H1 (cell line): Measurements from ENCODE around the gene CREB3. TPM values are rescaled to one million over a fixed set of nuclear protein-coding genes. Genes with fewer than 3 reads are reported as not detected.

Experiments
- ATF2 ChIP-seq: IDR thresholded peaks from 2 replicates; pipeline ENCODE4 v1.6.1; 2012; ENCODE audit warnings: low read length, inconsistent platforms
- RFX5 ChIP-seq: IDR thresholded peaks from 2 replicates; pipeline ENCODE4 v1.6.1; 2011; ENCODE audit warnings: low read depth, low read length, improper control_type of control experiment, borderline replicate concordance
- SP1 ChIP-seq: IDR thresholded peaks from 2 replicates; pipeline ENCODE4 v1.6.1; 2011; ENCODE audit warnings: low read depth, low read length
- ZNF274 ChIP-seq: IDR thresholded peaks from 2 replicates; pipeline ENCODE4 v1.7.0; 2012; ENCODE audit warnings: low read length, borderline replicate concordance; ENCODE audit errors: extremely low read depth
- polyA plus RNA-seq, 7 experiments: library from polyadenylated mRNA; depleted of rRNA in 3 of 7; stranded (reverse) in 5 of 7; unstranded in 2 of 7; fragments of >200 nt in 5 of 7; fragments of 200-250 nt in 2 of 7; gene quantifications; 1 replicate in 5 of 7; 2 replicates in 1 of 7; 4 replicates in 1 of 7; pipeline versions ENCODE4 v1.2.1 to v1.2.3, GENCODE V29; 2011 to 2013; ENCODE audit warnings: missing spikeins in 2 of 7, mixed read lengths in 2 of 7
- total RNA-seq: library from RNA; stranded (reverse); fragmentation: NEBNext Ultra II Directional; extraction: Animal tissue kit (Norgen Biotek cat#: 25700); gene quantifications from 2 replicates; pipeline ENCODE4 v1.2.1, GENCODE V29; 2021

The CREB3 gene
- total and polyA plus RNA-seq, 2 of the 8 experiments (the other 6 are each of a cell fraction or from before 2014, with no cell fraction given) = 24.4 to 25.7 TPM

- no peak for TF ChIP-seq ATF2
- no peak for TF ChIP-seq RFX5
- TF ChIP-seq ZNF274 = no peak
- TF ChIP-seq SP1 = no peak
These were observed 25.5 kb upstream of the CREB3 start (continued) for GRCh38 chr9:35706951-35707350.
